ENCODE data around the gene EXOC4. TPM values are rescaled to one million over a fixed set of nuclear protein-coding genes. Genes with fewer than 3 reads are reported as not detected.
A peak's percentile ranks its signal among the peaks of the same experiment; 100 is the strongest.
"Not testable (repeated sequence)": the region's sequence is repeated elsewhere in the genome, so short reads cannot be mapped to it uniquely, and the experiment has no call there.

The EXOC4 gene
- total and polyA plus RNA-seq, 7 donors: 7.6 to 63.0 (median 29.1) TPM

DNA sequence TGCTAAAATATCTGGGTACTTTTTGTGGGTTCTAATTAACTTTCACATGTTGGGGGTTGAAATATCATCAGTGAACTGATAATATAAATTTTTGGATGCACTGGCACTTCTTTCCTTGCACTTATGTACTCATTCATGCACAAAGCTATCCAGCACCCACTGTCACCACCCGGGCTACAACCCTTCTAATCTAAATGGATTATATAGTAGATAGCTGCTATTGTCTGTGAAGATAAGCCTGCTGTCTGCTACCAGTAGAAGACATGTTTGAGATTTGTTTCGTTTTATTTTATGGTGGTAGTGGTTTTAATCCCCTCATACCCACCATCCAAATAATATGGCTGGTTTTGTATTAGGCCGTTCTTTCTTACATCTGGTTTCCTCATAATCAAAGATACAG is 520.7 kb downstream of the EXOC4 start:
- Histone ChIP-seq H3K27me3 (ENCODE audit: insufficient read depth in 3 of 3, low read length in 2 of 3) (no peaks in the 10 kb centered on the region), H3K36me3 (ENCODE audit: insufficient read depth in 1 of 2, low read depth in 1 of 2) (no peaks in the 10 kb centered on the region), H3K4me1 (no peaks in the 10 kb centered on the region), H3K27ac (no peak overlapping the region), H3K9me3 (no peaks in the 10 kb centered on the region), H3K4me3 (no peak overlapping the region)
- ATAC-seq (no peak), DNase-seq (no peak)
- intact Hi-C loops (cut with DNase I): no loop called here
- TF ChIP-seq, protein P1, sequence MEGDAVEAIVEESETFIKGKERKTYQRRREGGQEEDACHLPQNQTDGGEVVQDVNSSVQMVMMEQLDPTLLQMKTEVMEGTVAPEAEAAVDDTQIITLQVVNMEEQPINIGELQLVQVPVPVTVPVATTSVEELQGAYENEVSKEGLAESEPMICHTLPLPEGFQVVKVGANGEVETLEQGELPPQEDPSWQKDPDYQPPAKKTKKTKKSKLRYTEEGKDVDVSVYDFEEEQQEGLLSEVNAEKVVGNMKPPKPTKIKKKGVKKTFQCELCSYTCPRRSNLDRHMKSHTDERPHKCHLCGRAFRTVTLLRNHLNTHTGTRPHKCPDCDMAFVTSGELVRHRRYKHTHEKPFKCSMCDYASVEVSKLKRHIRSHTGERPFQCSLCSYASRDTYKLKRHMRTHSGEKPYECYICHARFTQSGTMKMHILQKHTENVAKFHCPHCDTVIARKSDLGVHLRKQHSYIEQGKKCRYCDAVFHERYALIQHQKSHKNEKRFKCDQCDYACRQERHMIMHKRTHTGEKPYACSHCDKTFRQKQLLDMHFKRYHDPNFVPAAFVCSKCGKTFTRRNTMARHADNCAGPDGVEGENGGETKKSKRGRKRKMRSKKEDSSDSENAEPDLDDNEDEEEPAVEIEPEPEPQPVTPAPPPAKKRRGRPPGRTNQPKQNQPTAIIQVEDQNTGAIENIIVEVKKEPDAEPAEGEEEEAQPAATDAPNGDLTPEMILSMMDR (IDR thresholded peaks at IDR 0.05): no peak
- WGBS, 3 donors: 62 to 95% (median 95%) methylated on average over 3 of the region's 3 CpGs

DNA sequence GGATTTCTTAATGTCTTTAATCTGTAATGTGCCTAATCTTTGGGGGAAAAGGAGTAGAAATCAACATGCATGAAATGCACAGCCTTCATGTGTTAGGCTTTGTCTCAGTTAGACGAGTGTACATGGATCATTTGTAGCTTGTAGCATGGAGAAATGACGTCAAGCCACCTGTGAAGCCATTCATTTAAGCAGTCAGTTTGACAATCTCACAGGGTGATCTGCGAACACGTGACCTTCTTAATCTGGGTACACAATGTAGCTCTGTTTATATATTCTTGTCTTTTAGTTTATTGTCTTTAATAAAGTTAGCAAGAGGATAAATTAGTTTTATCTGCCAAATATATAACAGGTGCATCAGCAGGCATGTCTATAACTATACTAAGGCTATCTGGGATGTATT is 522.3 kb downstream of the EXOC4 start:
- TF ChIP-seq, protein P1 (IDR thresholded peaks at IDR 0.05): no peak
- intact Hi-C loops (cut with DNase I): no loop called here
- ATAC-seq: peak in 2 of 4 donors; percentile 54 to 63

DNA sequence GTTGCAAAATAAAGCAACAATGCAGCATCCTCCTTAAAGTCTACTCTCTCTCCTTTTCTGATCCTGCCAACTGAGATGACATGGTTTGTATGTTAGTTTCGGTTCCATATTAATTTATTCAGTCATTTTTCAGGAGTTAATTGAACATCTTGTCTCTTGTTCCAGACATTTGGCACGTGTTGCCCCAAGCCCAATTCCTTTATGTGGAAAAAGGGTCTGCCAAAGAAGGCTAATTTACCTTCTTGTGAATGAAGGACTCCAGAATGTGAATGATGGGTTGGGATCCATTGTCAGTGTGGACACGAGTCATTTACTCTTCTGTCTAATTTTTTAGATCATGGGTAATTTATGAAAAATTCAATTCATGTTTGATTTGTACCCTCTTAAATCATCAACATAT is 523.4 kb downstream of the EXOC4 start:
- 56 to 78% (median 64%) methylated on average over 3 of the region's 3 CpGs for WGBS, 3 donors
- Histone ChIP-seq H3K4me1 (no peaks in the 10 kb centered on the region), H3K27ac (no peak overlapping the region), H3K9me3 (no peaks in the 10 kb centered on the region), H3K27me3 (ENCODE audit: insufficient read depth in 3 of 3, low read length in 2 of 3) (no peaks in the 10 kb centered on the region), H3K36me3 (ENCODE audit: insufficient read depth in 1 of 2, low read depth in 1 of 2) (no peaks in the 10 kb centered on the region), H3K4me3 (no peak overlapping the region)
- TF ChIP-seq, protein P1 (IDR thresholded peaks at IDR 0.05): no peak
- DNase-seq: no peak
- intact Hi-C loops (cut with DNase I): no loop called here
- ATAC-seq: no peak

More for the DNA sequence above, 522.3 kb downstream of the EXOC4 start:
- WGBS, 3 donors: 31 to 48% (median 37%) methylated on average over 4 of the region's 4 CpGs
- H3K27me3 ChIP-seq (ENCODE audit: insufficient read depth in 3 of 3, low read length in 2 of 3): no peaks in the 10 kb centered on the region
- H3K27ac ChIP-seq: no peak overlapping the region
- H3K9me3 ChIP-seq: no peaks in the 10 kb centered on the region
- H3K4me3 ChIP-seq: no peak overlapping the region
- H3K4me1 ChIP-seq: no peaks in the 10 kb centered on the region
- no peaks in the 10 kb centered on the region for H3K36me3 ChIP-seq (ENCODE audit: insufficient read depth in 1 of 2, low read depth in 1 of 2)
- no peak for DNase-seq

DNA sequence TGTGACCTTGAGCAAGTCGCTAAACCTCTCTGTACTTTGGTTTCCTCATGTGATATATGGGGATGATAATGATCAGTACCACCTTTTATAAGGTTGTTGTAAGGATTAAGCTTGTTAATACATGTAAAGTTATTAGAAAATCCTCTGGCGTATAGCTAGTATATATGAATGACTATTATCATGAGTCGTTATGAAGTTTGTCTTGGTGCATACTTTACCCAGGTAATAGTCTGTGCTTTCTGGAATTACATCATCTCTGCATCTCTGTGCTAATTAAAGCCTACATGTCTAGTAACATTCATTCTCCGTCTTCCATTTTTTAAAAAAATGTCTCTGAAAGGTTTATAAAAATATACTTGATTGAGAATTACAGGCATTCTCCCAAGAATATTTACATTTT is 524.8 kb downstream of the EXOC4 start:
- DNase-seq (no peak), ATAC-seq (no peak)
- H3K27ac ChIP-seq: no peak overlapping the region
- H3K4me3 ChIP-seq: no peak overlapping the region
- WGBS, 3 donors: 98% methylated on average over 4 of the region's 4 CpGs
- intact Hi-C loops (cut with DNase I): no loop called here
- H3K27me3 ChIP-seq (ENCODE audit: insufficient read depth in 3 of 3, low read length in 2 of 3): no peaks in the 10 kb centered on the region
- no peaks in the 10 kb centered on the region for H3K4me1 ChIP-seq
- H3K9me3 ChIP-seq: no peaks in the 10 kb centered on the region
- H3K36me3 ChIP-seq (ENCODE audit: insufficient read depth in 1 of 2, low read depth in 1 of 2): no peaks in the 10 kb centered on the region
- TF ChIP-seq, protein P1 (IDR thresholded peaks at IDR 0.05): no peak

DNA sequence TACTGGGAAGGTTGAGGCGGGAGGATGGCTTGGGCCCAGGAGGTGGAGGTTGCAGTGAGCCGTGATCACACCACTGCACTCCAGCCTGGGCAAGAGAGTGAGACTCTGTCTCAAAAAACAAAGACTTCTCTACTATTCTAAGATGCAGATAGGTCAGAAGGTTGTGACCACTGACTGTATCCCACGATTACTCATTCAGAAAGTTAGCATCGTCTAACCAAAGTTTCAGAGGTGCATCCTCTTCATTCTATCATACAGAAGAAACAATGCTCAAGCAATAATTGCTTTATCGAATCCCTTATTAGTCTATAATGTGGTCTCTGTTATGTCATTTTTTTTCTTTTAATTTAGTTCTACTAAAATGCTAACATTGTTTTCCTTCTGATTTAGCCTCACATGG is 525.6 kb downstream of the EXOC4 start:
- intact Hi-C loops (cut with DNase I): no loop called here
- Histone ChIP-seq H3K27ac (no peak overlapping the region), H3K4me1 (no peaks in the 10 kb centered on the region), H3K9me3 (no peaks in the 10 kb centered on the region), H3K4me3 (no peak overlapping the region), H3K36me3 (ENCODE audit: insufficient read depth in 1 of 2, low read depth in 1 of 2) (no peaks in the 10 kb centered on the region), H3K27me3 (ENCODE audit: insufficient read depth in 3 of 3, low read length in 2 of 3) (no peaks in the 10 kb centered on the region)
- no peak for ATAC-seq
- no peak for DNase-seq
- TF ChIP-seq, protein P1 (IDR thresholded peaks at IDR 0.05): no peak
- WGBS, 3 donors: 96 to 99% (median 98%) methylated on average over 5 of the region's 5 CpGs

DNA sequence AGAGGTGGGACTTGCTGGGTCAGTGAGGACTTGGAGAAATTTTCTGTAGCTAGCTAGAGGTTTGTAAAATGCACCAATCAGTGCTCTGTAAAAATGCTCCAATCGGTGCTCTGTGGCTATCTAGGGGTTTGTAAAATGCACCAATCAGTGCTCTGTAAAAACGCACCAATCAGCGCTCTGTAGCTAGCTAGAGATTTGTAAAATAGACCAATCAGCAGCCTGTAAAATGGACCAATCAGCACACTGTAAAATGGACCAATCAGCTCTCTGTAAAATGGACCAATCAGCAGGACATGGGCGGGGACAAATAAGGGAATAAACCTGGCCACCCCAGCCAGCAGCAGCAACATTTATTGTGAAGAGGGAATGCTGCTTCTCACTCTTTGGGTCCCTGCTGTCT is 526.7 kb downstream of the EXOC4 start:
- ATAC-seq; DNase-seq; H3K27me3 ChIP-seq (ENCODE audit: insufficient read depth in 3 of 3, low read length in 2 of 3); H3K9me3 ChIP-seq; H3K27ac ChIP-seq; H3K4me3 ChIP-seq; H3K4me1 ChIP-seq; H3K36me3 ChIP-seq (ENCODE audit: insufficient read depth in 1 of 2, low read depth in 1 of 2); intact Hi-C loops (cut with DNase I): not testable (repeated sequence)
- WGBS, 3 donors: 97 to 98% (median 97%) methylated on average over 4 of the region's 4 CpGs
